Smooth muscle cell (in vitro differentiated cells): ENCODE results near the gene C4orf46. TPM values are rescaled to one million over a fixed set of nuclear protein-coding genes. Genes with fewer than 3 reads are reported as not detected.

Source experiments
- DNase-seq: peaks from one replicate; lab custom pipeline; 2025; ENCODE audit not compliant: unreplicated experiment; lab: John Stamatoyannopoulos, UW
- H2AFZ ChIP-seq: fragments of 200-600 bp; sonication (generic); 2 replicates; pipeline ENCODE4 v1.6.0; 2016; ENCODE audit warnings: antibody characterized with exemption, low read depth, mild to moderate bottlenecking
- H3F3A ChIP-seq: fragments of 200-600 bp; sonication (generic); 2 replicates; pipeline ENCODE4 v1.6.0; 2017; ENCODE audit warnings: antibody characterized with exemption, low read depth
- H3K27ac ChIP-seq: fragments of 200-600 bp; sonication (generic); 2 replicates; pipeline ENCODE4 v1.5.1; 2016; ENCODE audit warnings: low read depth, mild to moderate bottlenecking
- H3K27me3 ChIP-seq: fragments of 200-600 bp; sonication (generic); 2 replicates; pipeline ENCODE4 v1.6.1; 2016; ENCODE audit warnings: low read depth, mild to moderate bottlenecking
- H3K36me3 ChIP-seq: fragments of 200-600 bp; sonication (generic); 2 replicates; pipeline ENCODE4 v1.5.1; 2016; ENCODE audit warnings: low read depth
- H3K4me1 ChIP-seq: fragments of 200-600 bp; sonication (generic); 2 replicates; pipeline ENCODE4 v1.5.1; 2016; ENCODE audit warnings: low read depth
- H3K4me2 ChIP-seq: fragments of 200-600 bp; sonication (generic); 2 replicates; pipeline ENCODE4 v1.6.0; 2016; ENCODE audit warnings: mild to moderate bottlenecking
- H3K4me3 ChIP-seq: fragments of 200-600 bp; sonication (generic); 2 replicates; pipeline ENCODE4 v1.5.1; 2016; ENCODE audit warnings: mild to moderate bottlenecking
- H3K79me2 ChIP-seq: fragments of 200-600 bp; sonication (generic); 2 replicates; pipeline ENCODE4 v1.6.0; 2016; ENCODE audit warnings: low read depth, mild to moderate bottlenecking
- H3K9ac ChIP-seq: fragments of 200-600 bp; sonication (generic); 2 replicates; pipeline ENCODE4 v1.6.0; 2016; ENCODE audit warnings: low read depth
- H3K9me3 ChIP-seq: fragments of 200-600 bp; sonication (generic); replicated peaks from 2 replicates; pipeline ENCODE4 v1.5.1; 2016; ENCODE audit warnings: low read depth
- H4K20me1 ChIP-seq: fragments of 200-600 bp; sonication (generic); 2 replicates; pipeline ENCODE4 v1.6.0; 2016; ENCODE audit warnings: low read depth
- WGBS: methylation state at CpG from one replicate; pipeline ENCODE4 v1.1.7; 2016; ENCODE audit warnings: low lambda C conversion rate; 5-methylcytosine and 5-hydroxymethylcytosine counted together
- polyA plus RNA-seq: library from polyadenylated mRNA; unstranded; fragments of >200 nt; fragmentation: Nextera tagmentation; extraction: Ambion mirVana; gene quantifications from 2 replicates; pipeline ENCODE4 v1.2.1, GENCODE V29; 2016
- total RNA-seq: library from RNA; depleted of rRNA; stranded (reverse); fragments of >200 nt; gene quantifications from 2 replicates; pipeline ENCODE4 v1.2.3, GENCODE V29; 2014
- TF ChIP-seq, protein P1 (sequence below): fragments of 200-600 bp; sonication (generic); IDR thresholded peaks from 2 replicates; pipeline ENCODE4 v1.5.1; 2017; ENCODE audit warnings: borderline replicate concordance, mild to moderate bottlenecking, antibody characterized with exemption; ENCODE audit not compliant: insufficient read depth, poor library complexity, severe bottlenecking

Gene C4orf46
- total and polyA plus RNA-seq, 2 experiments from 2014 or later = 8.8 to 9.8 TPM

DNA sequence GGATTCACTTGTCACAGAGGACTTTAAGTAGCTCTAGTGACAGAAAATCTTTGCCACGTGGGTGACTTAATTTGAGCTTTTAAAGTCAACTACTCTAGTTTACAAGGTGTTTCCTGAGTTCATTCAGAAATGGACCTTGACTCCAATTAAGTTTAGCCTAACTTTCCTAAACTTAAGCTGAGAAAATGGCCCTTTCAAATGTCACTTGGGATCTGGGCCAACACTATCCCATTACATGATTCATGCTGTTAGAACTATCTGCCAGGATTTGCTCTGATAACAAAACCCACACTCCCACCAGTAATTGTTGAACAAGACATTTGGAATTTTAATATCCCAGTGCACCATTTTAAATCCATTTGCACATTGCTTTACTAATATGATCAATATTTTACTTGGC lies 40.8 kb downstream of the C4orf46 start:
- H4K20me1 ChIP-seq = no peaks in the 10 kb centered on the region
- TF ChIP-seq, protein P1, sequence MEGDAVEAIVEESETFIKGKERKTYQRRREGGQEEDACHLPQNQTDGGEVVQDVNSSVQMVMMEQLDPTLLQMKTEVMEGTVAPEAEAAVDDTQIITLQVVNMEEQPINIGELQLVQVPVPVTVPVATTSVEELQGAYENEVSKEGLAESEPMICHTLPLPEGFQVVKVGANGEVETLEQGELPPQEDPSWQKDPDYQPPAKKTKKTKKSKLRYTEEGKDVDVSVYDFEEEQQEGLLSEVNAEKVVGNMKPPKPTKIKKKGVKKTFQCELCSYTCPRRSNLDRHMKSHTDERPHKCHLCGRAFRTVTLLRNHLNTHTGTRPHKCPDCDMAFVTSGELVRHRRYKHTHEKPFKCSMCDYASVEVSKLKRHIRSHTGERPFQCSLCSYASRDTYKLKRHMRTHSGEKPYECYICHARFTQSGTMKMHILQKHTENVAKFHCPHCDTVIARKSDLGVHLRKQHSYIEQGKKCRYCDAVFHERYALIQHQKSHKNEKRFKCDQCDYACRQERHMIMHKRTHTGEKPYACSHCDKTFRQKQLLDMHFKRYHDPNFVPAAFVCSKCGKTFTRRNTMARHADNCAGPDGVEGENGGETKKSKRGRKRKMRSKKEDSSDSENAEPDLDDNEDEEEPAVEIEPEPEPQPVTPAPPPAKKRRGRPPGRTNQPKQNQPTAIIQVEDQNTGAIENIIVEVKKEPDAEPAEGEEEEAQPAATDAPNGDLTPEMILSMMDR = no peak
- no peaks in the 10 kb centered on the region for H3K9me3 ChIP-seq
- H3K79me2 ChIP-seq = no peaks in the 10 kb centered on the region
- 25% methylated on average over 1 of the region's 1 CpG for WGBS
- no peaks in the 10 kb centered on the region for H3K36me3 ChIP-seq
- peaks cover 13% of the 10 kb centered on the region for H3K27me3 ChIP-seq
- no peaks in the 10 kb centered on the region for H3F3A ChIP-seq
- H3K4me2 ChIP-seq = no peak overlapping the region
- no peaks in the 10 kb centered on the region for H3K4me1 ChIP-seq
- H2AFZ ChIP-seq = no peak overlapping the region
- DNase-seq = no peak
- H3K9ac ChIP-seq = no peak overlapping the region
- no peak overlapping the region for H3K27ac ChIP-seq
- H3K4me3 ChIP-seq = no peak overlapping the region

DNA sequence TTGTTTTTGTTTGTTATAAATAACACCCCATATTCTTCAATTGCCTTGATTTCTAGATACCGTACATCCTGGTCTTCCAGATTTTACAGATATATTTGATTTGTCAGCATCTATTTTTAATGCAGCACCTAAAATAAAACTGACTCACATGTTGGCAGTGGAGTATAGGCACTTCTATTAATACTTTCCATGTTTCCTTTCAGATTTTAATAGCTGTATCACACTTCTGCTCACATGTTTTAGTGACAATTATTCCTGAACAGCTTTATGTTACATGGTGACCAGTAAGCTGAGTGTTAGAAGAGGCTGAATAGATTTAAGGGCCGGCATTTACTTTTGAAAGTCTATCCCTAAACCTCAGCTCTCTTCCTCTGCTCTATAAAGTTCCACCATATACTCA lies 46.1 kb downstream of the C4orf46 start:
- H3K9me3 ChIP-seq = no peaks in the 10 kb centered on the region
- H3K4me1 ChIP-seq = no peaks in the 10 kb centered on the region
- no peaks in the 10 kb centered on the region for H3K36me3 ChIP-seq
- 84% methylated on average over 2 of the region's 2 CpGs for WGBS
- H3K79me2 ChIP-seq = no peaks in the 10 kb centered on the region
- H3K4me3 ChIP-seq = no peak overlapping the region
- no peak for DNase-seq
- no peak overlapping the region for H3K9ac ChIP-seq
- no peaks in the 10 kb centered on the region for H3F3A ChIP-seq
- H4K20me1 ChIP-seq = no peaks in the 10 kb centered on the region
- H3K27ac ChIP-seq = no peak overlapping the region
- no peak overlapping the region for H3K4me2 ChIP-seq
- peaks cover 9% of the 10 kb centered on the region for H3K27me3 ChIP-seq
- H2AFZ ChIP-seq = no peak overlapping the region
- TF ChIP-seq, protein P1 = no peak

DNA sequence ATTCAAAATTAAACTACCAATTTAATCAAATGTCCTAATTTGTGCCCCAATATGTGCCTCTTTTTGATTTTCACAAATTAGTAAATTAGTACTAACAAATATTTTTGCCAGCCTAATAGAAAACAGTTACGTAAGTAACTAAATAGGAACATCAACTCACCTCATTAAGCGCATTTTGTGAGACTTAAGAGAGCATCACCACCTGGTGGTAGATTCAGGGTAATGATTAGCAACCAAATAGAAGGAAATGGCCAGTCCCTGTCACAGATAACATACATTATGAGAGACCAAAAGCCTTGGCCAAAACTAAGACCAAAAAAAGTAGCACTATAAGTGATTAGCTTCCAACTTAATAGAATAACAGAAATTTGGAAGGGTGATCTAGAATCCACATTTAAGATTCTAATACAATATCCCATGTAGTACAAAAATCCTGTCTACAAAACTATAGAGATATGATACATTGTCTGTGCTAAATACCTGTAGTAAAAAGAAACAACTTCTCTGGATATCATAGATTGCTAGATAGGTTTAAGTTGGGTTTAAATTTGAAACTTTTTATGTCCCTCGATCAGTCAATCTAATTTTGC lies 46.7 kb downstream of the C4orf46 start:
- 28% methylated on average over 3 of the region's 3 CpGs for WGBS
- Histone ChIP-seq H3K4me3 (no peak overlapping the region), H2AFZ (no peak overlapping the region), H3K27me3 (peaks cover 9% of the 10 kb centered on the region), H4K20me1 (no peaks in the 10 kb centered on the region), H3K4me1 (no peaks in the 10 kb centered on the region), H3K4me2 (no peak overlapping the region), H3K9me3 (no peaks in the 10 kb centered on the region), H3K27ac (no peak overlapping the region), H3K9ac (no peak overlapping the region), H3K79me2 (no peaks in the 10 kb centered on the region), H3F3A (no peaks in the 10 kb centered on the region), H3K36me3 (no peaks in the 10 kb centered on the region)
- no peak for DNase-seq
- TF ChIP-seq, protein P1 = peak; percentile 65

DNA sequence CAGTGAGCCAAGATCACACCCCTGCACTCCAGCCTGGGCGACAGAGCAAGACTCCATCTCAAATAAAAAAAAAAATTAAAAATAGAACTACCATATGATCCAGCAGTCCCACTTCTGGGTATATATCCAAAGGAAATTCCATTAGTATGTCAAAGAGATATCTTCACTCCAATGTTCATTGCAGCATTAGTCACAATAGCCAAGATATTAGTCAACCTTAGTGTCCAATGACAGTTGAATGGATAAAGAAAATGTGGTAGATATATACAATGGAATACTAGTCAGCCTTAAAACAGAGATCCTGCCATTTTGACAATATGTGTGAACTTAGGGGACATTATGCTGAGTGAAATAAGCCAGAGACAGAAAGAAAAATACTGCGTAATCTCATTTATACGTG lies 49.4 kb downstream of the C4orf46 start:
- H3K79me2 ChIP-seq = no peaks in the 10 kb centered on the region
- H3F3A ChIP-seq = no peaks in the 10 kb centered on the region
- H4K20me1 ChIP-seq = no peaks in the 10 kb centered on the region
- no peak overlapping the region for H3K9ac ChIP-seq
- H3K27ac ChIP-seq = no peak overlapping the region
- WGBS = 99% methylated on average over 3 of the region's 3 CpGs
- no peaks in the 10 kb centered on the region for H3K27me3 ChIP-seq
- H3K4me3 ChIP-seq = no peak overlapping the region
- H3K4me1 ChIP-seq = no peaks in the 10 kb centered on the region
- no peak for DNase-seq
- no peaks in the 10 kb centered on the region for H3K36me3 ChIP-seq
- no peaks in the 10 kb centered on the region for H3K9me3 ChIP-seq
- H2AFZ ChIP-seq = no peak overlapping the region
- TF ChIP-seq, protein P1 = no peak
- no peak overlapping the region for H3K4me2 ChIP-seq
